NCI-H146 treated with DMSO at 0.1 percent for 48 hours (cell line): ENCODE measurements around the gene THBS4.
A peak's percentile ranks its signal among the peaks of the same experiment; 100 is the strongest.

Experiments used
- DNase-seq: peaks from one replicate; lab custom pipeline; 2025; ENCODE audit not compliant: unreplicated experiment; lab: John Stamatoyannopoulos, UW

THBS4 gene

GRCh38 chr5:80043187-80043586, 8.0 kb downstream of the THBS4 start:
- DNase-seq, result no peak

DNA sequence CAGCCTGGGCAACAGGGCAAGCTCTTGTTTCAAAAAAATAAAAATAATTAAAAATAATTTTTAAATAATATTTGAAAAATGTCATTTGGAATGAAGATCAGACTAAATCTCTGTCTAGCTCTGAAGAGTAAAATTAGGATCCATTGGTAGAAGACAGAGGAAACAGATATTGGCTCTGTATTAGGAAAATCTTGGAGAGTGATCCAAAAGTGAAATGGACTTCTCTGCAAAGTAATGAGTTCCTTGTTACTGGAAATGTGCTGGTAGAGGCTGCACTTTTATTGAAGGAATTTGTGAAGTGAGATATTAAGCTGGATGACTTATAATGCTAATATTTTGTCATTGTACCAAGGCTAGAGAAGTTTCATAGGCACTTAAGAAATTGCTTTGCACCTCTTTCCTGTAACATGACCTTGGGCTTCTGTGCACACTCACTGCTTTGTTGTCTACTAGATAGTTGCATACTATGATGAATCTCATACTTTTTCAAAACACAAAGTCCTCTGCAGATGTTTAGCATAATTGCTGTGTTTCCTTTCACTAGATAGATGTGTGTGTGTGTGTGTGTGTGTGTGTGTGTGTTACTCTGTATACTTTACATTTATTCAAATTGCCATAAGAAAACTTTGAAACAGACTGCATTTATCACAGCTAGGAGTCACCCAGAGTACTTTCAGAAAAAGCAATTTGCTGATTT, 13.1 kb downstream of the THBS4 start:
- peak; percentile 16 for DNase-seq

- no peak for DNase-seq
Observed at GRCh38 chr5:80052464-80052863, 17.3 kb downstream of the THBS4 start.

DNA sequence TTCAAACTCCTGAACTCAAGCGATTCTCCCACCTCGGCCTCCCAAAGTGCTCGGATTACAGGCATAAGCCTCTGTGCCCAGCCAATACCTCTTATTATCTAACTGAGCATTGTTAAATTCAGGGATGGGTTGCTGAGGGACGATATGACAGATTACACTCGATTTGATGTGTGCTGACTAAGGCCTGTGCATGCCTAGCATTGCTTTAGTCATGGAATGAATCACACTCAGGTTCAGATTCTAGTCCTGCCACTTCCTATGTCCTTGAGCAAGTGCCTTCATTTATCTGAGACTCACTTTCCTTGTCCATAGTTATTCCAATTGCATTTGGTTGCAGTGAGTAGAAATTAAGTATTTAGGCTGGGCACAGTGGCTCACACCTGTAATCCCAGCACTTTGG, 19.5 kb downstream of the THBS4 start:
- DNase-seq, result no peak

GRCh38 chr5:80055491-80056170, 20.5 kb downstream of the THBS4 start:
- DNase-seq, result peak; percentile 83

DNA sequence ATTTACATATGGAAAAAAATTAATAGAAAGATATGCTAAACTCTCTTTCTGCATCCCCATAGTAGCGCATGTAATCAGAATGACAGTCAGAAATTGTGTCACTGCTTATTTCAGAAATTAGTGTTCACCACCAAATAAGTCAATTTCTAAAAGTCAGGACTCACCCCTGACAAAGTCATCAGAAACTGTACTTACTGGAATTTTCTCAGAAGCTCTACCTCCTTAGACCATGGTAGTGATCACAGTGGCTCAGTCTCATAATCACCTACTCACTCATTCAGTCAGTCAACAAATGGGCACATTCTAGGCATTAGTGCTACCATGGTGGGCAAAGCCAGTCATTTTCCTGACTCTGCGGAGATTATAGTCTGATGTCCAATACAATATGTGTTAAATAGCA, 22.0 kb downstream of the THBS4 start:
- DNase-seq, result no peak

DNA sequence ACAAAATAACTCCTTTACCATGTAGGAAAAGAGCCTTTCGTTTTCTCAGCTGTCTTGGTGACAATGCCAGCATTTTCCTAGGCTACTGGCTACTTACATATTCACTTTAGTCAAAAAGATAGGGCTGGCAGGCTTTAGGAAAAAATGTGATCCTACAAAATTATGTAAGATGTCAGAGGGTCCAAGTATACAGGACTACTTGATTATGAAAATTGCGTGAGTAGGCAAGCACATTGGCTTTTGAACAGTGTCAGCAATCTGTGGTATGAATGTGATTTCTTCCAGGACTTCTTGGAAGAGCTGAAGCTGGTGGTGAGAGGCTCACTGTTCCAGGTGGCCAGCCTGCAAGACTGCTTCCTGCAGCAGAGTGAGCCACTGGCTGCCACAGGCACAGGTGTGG, 22.8 kb downstream of the THBS4 start:
- DNase-seq, result no peak

- DNase-seq, result no peak
Observed at GRCh38 chr5:80059354-80059980, 24.3 kb downstream of the THBS4 start.

GRCh38 chr5:80060966-80061365, 25.8 kb downstream of the THBS4 start:
- DNase-seq, result no peak

DNA sequence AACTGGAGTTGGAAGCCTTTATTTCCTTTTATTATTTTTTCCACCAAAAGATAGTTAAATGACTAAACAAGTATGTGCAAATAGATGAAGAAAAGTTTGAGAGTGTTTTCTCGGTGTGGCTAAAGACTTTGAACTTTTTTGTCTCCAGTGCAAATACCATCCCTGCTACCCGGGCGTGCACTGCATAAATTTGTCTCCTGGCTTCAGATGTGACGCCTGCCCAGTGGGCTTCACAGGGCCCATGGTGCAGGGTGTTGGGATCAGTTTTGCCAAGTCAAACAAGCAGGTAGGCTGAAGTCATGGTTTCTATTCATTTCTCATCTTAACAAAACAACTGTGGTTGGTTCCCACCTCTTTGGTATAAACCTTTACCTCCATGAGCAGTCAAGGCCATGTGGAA, 26.4 kb downstream of the THBS4 start:
- DNase-seq, result no peak

GRCh38 chr5:80064124-80064523, 29.0 kb downstream of the THBS4 start:
- DNase-seq, result no peak

GRCh38 chr5:80067016-80067415, 31.9 kb downstream of the THBS4 start:
- no peak for DNase-seq

GRCh38 chr5:80067531-80068245, 32.5 kb downstream of the THBS4 start:
- DNase-seq, result no peak

- DNase-seq, result no peak
Observed at GRCh38 chr5:80068246-80068636, 33.1 kb downstream of the THBS4 start.

DNA sequence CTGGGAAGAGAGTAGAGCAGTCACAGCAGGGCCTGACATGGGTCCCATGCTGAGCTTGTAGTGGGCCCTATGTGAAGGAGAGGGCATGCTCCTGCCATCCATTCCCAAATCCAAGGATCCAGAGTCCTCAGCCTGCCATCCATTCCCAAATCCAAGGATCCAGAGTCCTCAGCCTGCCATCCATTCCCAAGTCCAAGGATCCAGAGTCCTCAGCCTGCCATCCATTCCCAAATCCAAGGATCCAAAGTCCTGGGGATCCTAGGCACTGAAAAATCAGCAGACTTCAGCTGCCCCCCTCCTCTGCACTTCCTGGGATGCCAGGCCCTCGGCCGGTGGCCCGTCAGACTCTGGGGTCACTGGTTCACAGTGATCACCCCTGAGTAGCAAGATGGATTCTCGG, 33.6 kb downstream of the THBS4 start:
- DNase-seq, result no peak

- no peak for DNase-seq
Observed at GRCh38 chr5:80069251-80069800, 34.2 kb downstream of the THBS4 start.

DNA sequence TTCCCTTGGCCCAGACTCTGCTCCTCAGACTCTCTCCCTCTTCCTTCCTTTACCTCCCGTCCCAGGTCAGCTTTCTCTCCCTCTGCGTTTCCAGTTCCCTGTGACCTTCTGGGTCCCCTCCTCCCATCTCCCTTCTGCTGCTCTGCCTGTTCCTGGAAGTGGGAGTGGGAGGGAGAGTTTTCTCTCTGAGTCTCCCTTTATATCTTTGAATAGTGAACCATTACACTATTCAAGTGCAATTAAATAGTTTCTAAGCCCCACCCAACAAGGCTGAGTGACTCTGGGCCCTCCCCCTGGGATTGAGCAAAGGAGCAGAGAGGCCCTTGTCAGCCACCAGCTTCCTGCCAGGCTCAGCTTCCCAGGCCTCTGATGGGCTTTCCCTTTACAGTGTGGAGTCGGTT, 34.8 kb downstream of the THBS4 start:
- DNase-seq, result no peak

DNA sequence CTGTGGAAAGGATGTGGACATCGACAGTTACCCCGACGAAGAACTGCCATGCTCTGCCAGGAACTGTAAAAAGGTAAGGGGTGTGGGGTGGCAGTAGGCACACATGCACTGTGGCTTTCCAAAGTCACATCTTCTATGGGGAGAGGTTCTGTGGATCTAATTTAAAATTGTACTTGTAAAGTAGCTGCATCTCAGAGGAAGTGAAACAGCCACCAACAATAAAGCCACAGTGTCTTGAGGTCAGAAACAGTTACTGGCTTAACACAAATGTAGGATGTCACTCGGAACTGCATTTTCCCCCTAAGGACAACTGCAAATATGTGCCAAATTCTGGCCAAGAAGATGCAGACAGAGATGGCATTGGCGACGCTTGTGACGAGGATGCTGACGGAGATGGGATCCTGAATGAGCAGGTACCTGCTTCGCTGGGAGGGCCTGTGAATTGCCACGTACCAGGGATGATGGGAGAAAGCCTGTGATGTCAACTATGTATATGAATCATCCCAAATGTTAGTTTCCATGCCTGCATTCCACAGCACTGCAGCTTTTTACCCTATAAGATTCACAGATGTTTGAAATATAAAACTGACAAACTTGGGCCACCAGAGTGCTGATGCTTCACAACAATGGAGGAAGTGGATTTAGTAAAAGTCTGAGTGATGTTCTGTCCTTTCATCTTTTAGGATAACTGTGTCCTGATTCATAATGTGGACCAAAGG, 35.3 kb downstream of the THBS4 start:
- DNase-seq, result no peak

DNA sequence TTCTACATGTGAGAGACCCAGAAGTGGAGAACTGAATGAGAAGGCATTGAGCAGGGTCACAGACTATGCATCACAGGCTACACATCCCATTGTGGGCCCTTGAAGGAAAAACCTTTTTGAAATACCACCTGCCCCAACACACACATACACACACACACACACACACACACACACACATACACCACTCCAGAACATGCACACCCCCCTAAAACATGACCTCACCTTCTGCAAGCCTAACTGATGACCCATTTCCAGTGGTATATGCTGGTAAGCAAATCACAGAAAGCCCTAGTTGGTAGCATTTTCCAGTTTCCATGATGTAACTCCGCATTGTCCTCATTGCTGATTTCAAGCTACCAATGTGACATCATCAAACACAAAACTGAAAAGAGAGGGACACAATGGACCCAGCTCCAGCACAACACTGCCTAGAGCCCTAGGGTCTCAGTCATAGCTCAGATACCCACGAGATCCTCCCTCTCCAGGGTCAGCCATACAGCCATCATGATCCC, 36.4 kb downstream of the THBS4 start:
- no peak for DNase-seq
